NCI-H1436 (cell line): ENCODE data around the gene MYO1D.
A peak's percentile ranks its signal among the peaks of the same experiment; 100 is the strongest.
"Not testable (repeated sequence)": the region's sequence is repeated elsewhere in the genome, so short reads cannot be mapped to it uniquely, and the experiment has no call there.

Source experiments
- DNase-seq: peaks from one replicate; lab custom pipeline; 2025; lab: John Stamatoyannopoulos, UW

Gene MYO1D

GRCh38 chr17:32894245-32894644 lies 17.3 kb upstream of the MYO1D start:
- no peak for DNase-seq

GRCh38 chr17:32887410-32887809 lies 10.5 kb upstream of the MYO1D start:
- DNase-seq = not testable (repeated sequence)

DNA sequence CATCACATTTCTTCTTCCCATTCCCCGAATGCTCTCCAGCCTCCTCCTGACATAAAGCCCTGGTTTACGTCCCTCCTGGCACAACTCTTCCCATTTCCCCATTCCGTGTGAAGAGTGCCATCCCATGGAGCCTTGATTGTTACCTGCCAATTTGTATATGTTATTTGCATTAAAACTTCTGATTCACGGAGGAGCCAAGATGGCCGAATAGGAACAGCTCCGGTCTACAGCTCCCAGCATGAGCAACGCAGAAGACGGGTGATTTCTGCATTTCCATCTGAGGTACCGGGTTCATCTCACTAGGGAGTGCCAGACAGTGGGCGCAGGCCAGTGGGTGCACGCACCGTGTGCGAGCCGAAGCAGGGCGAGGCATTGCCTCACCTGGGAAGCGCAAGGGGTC lies 10.0 kb upstream of the MYO1D start:
- not testable (repeated sequence) for DNase-seq

- no peak for DNase-seq
Measured at GRCh38 chr17:32882734-32883133, 5.8 kb upstream of the MYO1D start.

- no peak for DNase-seq
Measured at GRCh38 chr17:32882029-32882428, 5.1 kb upstream of the MYO1D start.

DNA sequence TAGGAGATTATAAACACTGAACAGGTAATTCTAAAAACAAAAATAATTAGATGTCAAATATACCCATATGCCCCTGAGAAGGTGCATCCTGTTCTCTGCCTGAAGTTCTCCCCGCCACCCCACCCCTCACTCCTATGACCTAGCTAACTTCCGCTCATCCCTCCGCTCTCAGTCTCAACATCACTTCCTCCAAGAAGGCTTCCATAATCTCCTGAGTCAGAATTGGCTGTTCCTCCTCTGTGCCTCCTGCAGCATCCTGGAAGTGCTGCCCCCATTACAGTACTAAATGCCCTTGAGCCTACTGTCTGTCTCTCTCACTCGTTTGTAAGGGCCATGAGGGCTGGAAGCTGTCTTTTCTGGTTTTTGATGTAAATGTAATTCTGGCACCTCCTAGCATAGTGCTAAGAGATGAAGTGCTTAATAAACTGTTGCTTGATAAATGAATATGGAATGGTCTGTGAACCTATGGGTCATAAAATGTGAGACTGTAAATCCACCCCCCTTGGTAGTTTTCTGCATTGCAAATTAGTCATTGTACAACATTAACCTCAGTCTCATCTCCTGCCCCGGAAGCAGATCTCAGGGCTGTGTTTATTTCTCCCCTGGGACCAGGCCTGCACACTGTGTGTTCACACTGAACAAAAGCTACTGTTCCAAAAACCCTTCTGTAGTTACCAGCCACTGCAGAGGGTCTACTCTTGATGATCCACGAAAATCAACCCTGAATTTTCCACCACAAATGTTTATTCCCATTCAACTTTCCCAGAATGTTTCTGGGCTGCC lies 3.9 kb upstream of the MYO1D start:
- DNase-seq = peak; percentile 68

- DNase-seq = no peak
Measured at GRCh38 chr17:32879134-32879533, 2.2 kb upstream of the MYO1D start.

DNA sequence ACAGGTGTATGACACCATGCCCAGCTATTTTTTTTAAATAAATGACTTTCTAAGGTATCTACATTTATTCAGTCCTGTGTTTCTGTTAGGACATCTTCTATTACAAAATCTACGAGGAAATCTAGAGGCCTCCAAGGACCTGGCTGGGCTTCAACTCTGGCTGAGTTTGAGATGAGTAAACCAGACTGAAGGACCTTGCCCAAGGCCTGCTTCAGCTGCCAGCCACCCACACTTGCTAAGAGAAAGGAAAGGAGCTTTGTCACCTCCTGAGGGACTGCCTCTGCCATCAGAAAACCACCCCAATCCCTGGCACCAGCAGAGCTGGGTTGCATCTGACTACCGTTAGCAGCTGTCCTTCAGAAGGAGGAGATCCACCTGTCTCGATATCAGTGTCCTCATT lies 1.3 kb upstream of the MYO1D start:
- DNase-seq = no peak

GRCh38 chr17:32877164-32877764 lies 340 bp upstream of the MYO1D start:
- DNase-seq = peak; percentile 96

GRCh38 chr17:32875923-32876416 lies 954 bp downstream of the MYO1D start:
- DNase-seq = no peak

- DNase-seq = no peak
Measured at GRCh38 chr17:32875230-32875917, 1.6 kb downstream of the MYO1D start.

GRCh38 chr17:32873114-32873513 lies 3.8 kb downstream of the MYO1D start:
- DNase-seq = no peak

- no peak for DNase-seq
Measured at GRCh38 chr17:32871746-32872145, 5.2 kb downstream of the MYO1D start.

- DNase-seq = no peak
Measured at GRCh38 chr17:32870969-32871368, 6.0 kb downstream of the MYO1D start.

- DNase-seq = no peak
Measured at GRCh38 chr17:32870027-32870670, 6.8 kb downstream of the MYO1D start.

DNA sequence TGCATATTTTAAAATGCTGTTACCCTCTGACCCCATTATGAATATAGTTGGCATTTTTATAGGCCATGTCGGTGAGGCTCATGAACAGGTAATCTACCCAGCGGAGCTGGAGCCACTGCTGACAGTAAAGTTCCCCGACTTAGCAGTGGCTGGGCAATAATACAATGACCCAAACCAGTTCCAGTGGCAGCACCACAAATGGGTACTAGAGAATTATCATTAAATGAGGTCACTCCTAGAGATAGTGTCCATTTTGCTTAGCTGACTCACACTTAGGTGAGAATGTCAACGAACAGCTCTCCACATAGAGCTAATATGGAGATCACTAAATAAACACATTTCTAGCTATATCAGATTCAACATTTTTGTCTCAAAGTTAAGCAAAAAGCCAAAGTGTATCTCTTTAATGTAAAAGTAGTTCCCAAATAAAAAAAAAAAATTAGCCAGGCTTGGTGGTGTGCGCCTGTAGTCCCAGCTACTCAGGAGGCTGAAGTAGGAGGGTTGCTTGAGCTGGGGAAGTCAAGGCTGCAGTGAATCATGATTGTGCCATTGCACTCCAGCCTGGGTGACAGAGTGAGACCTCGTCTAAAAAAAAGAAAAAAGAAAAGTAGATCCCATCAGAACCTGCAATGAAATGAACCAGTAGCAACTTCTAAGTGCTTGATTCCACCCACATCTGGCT lies 7.4 kb downstream of the MYO1D start:
- no peak for DNase-seq

DNA sequence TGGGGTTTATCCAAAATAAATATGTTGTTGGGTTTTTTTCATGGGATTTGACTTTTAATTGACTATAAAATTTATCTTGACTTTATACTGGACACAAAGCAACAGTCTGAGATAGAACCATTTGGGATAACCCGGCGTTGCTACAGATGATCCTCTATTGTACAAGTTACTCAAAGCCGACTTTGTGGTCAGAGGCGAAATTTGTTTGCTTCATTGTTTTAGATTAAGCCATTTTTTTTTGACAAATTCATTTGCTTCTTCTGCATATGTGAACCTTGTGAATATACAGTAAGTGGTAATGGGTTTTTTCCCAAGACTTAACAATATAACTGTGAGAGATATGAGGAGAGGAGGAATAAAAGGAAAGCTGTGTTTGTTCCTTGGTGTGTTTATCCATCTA lies 11.8 kb downstream of the MYO1D start:
- DNase-seq = no peak

GRCh38 chr17:32863559-32863958 lies 13.4 kb downstream of the MYO1D start:
- DNase-seq = peak; percentile 32

DNA sequence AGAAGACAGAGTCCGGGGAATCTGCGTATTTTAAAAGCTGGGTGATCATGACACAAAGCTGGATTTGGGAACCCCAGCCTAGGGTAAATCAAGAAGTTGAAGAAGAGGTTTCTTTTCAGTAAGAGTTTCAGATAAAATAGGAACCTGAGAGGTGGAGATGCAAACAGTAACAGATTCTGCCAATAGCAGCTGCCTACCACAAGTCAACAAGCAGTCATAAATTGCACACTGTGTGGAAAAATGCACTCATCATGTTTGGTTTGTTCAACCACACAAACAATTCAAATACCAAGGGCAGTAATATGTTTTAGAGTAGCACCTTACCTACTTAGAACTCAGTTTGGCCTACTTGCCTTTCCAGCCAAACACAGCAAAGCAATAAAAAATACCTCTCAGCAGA lies 14.0 kb downstream of the MYO1D start:
- no peak for DNase-seq

DNA sequence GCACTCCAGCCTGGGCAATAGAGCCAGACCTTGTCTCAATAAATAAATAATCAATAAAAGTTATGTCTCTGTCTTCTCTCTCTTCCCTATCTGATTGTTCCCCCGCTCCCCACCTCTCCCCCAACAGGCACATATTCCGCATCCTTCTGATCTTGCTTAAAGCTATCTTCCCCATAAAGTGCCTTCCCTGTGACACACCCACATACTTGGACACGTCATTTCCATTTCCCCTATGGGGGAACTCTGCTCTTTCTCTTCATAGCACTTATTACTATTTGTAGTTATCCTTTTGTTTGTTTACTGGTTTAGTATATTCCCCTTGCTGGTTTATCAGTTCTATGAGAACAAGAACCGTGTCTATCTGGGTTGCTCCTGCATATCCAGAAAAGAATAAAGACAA lies 14.9 kb downstream of the MYO1D start:
- no peak for DNase-seq

- no peak for DNase-seq
Measured at GRCh38 chr17:32859857-32860525, 16.9 kb downstream of the MYO1D start.
